GM12873 (cell line): ENCODE measurements around the gene CDC42BPB.

Experiments
- TF ChIP-seq, protein P1 (sequence below): IDR thresholded peaks from 2 replicates; pipeline ENCODE4 v1.5.1; 2012; ENCODE audit warnings: low read depth, mild to moderate bottlenecking, moderate library complexity, low read length, control low read depth; ENCODE audit not compliant: insufficient read depth; ENCODE audit errors: missing control alignments

CDC42BPB gene

DNA sequence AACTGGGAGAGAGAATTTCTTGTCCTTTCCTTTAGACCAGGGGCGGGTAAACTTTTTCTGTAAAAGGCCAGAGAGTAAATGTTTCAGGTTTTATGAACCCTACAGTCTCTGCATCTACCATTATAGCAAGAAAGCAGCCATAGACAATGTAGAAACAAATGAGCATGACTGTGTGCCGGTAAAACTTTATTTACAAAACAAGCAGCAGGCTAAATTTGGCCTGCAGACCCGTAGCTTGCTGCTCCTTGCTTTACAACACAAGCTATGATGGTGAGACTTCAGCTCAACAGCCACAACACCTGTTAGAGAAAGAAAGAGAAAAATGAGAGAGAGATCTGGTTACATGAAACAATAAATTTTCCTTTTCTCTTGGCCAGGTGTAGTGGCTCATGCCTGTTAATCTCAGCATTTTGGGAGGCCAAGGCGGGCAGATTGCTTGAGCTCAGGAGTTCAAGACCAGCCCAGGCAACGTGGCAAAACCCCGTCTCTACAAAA, 4.2 kb upstream of the CDC42BPB start:
- TF ChIP-seq, protein P1, sequence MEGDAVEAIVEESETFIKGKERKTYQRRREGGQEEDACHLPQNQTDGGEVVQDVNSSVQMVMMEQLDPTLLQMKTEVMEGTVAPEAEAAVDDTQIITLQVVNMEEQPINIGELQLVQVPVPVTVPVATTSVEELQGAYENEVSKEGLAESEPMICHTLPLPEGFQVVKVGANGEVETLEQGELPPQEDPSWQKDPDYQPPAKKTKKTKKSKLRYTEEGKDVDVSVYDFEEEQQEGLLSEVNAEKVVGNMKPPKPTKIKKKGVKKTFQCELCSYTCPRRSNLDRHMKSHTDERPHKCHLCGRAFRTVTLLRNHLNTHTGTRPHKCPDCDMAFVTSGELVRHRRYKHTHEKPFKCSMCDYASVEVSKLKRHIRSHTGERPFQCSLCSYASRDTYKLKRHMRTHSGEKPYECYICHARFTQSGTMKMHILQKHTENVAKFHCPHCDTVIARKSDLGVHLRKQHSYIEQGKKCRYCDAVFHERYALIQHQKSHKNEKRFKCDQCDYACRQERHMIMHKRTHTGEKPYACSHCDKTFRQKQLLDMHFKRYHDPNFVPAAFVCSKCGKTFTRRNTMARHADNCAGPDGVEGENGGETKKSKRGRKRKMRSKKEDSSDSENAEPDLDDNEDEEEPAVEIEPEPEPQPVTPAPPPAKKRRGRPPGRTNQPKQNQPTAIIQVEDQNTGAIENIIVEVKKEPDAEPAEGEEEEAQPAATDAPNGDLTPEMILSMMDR: no peak

DNA sequence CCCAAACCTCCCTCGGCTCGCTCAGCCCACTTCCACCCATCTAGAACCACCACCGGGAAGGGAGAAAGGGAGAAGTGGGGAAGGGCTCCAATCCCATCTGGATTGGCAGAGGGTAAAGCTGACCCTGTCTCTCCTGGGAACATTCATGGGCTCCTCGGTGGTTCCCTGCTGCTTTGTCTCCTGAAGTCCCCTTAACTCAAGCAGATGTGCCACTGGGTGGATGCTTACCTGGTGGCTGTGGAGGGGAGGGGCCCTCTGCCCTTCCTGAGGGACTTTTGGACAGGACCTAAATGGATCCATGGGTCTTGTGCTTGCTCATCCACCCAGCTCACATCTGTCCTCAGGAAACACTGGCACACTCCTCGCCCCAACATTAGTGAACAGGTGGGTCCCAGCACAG, 2.2 kb upstream of the CDC42BPB start:
- TF ChIP-seq, protein P1: no peak

DNA sequence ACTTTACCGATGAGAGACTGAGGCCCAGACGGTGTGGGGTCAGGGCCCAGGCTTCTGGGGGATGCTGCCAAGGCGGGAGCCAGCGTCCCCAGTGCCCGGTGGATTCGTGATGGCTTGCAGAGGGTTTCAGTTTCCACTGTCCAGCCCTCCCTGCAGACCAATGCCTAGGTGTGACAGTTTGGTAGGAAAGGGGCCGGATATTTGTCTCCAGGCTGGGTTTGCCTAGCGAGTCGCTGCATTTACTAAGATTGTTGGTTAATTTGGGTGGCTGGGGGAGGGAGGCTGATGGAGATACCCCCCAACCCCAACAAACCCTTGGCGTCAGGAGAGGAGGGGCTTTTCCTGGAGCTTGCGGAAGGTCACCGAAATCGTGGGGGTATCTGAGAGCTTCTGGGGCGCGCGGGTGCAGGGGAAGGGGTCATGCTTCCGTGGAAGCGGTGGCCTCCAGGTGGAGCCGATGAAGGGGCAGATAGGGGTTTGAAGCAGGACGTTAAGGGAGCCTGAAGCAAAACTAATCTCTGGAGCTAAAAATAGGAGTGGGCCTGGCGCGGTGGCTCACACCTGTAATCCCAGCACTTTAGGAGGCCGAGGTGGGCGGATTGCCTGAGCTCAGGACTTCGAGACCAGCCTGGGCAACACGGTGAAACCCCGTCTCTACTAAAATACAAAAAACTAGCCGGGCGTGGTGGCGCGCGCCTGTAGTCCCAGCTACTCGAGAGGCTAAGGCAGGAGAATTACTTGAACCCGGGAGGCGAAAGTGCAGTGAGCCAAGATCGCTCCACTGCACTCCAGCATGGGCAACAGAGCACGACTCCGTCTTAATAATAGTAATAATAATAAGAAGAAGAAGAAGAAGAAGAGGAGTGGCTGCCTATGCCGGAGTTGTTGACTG, 1.1 kb upstream of the CDC42BPB start:
- TF ChIP-seq, protein P1: no peak

DNA sequence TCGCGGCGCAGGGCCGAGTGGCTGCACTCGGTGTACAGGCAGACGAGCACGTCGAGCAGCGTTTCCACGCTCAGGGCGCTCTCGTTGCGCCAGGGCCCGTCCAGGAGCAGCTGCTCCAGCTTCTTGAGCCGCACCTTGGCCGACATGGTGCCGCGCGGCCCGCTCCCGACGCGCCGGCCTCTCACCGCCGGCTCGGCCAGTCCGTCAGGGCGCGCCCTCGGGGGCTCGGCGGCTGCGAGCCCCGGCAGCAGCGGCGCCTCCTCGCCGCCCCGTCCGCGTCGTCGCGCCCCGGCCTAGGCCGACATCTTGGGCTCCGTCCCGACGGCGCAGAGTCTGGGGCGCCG, 349 bp downstream of the CDC42BPB start:
- TF ChIP-seq, protein P1: no peak

DNA sequence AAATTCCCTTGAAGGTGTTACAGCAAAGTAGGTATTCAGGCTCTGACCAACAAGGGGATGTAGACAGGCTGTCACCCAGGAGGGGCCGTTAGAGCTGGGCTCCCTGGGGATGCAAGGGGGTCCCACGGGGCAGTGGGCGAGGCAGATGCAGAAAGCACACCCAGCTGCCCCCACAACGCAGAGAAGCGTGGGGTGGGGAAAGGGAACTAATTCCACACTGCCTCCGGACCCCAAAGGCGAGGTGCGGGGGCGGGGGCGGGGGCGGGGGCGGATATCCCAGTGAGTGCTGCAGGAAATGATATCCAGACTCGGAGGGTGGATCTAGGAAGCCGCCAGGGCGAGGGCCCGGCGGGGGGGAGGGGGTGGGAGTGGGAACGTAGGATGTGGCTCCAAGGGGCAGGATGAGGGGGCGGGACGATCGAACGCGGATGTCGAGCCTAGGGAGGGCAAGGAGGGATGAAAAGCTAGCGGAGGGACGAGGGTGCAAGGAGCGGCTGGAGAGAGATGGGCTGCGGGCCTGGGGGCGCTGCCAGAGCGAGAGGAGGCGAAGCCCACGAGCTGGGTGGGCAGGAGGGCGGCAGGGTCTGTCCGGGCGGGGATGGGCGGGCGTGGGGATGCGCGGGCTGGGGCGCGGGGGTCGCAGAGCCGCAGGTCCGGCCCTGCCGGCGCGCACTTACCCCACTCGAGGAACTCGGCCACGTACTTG, 874 bp downstream of the CDC42BPB start:
- TF ChIP-seq, protein P1: no peak

DNA sequence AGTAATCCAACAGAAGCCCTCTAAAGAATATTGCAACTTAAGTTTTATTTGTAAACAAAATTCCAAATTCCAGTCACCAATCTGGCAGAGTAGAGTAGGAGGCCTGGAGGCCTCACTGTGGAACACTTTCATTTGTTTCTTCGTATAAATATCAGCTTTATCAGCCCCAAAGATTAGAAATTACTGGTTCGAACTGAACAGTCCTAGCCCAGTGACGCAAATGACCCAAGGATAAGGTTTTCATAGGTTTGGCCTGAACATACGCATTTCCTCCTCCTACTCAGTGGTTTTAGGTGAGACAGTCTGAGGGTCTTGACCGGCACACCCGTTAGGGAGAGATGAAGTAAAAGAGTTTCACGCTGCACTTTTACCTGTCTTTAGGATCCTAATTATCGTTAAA, 1.7 kb downstream of the CDC42BPB start:
- TF ChIP-seq, protein P1: no peak

DNA sequence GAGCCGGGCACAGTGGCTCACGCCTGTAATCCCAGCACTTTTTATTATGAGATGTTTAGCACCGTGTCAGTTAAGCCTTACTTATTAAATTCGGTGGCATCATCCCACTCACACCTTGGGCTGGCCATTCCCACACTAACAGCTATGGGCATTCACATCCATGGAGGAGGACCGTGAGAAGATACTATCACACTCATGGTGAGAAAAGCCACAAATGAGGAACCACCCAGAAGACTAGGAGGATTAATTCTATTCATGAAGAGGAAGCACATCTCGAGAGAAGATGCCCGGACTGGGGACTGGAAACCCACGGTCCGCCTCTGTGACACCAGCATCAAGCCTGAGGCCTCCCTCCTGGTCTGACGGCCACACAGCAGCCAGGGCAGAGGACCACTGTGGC, 4.9 kb downstream of the CDC42BPB start:
- TF ChIP-seq, protein P1: no peak
